ENCODE results near the gene ZNF436.
"Not testable (repeated sequence)": the region's sequence is repeated elsewhere in the genome, so short reads cannot be mapped to it uniquely, and the experiment has no call there.

The ZNF436 gene

GRCh38 chr1:23366598-23366997 is 3.0 kb downstream of the ZNF436 start:
- DNase-seq: no peak

GRCh38 chr1:23366146-23366545 is 3.5 kb downstream of the ZNF436 start:
- DNase-seq: no peak

GRCh38 chr1:23362218-23362713 is 7.4 kb downstream of the ZNF436 start:
- DNase-seq: no peak

GRCh38 chr1:23358310-23358875 is 11.2 kb downstream of the ZNF436 start:
- no peak for DNase-seq

GRCh38 chr1:23357138-23357908 is 12.3 kb downstream of the ZNF436 start:
- no peak for DNase-seq

- no peak for DNase-seq
Observed at GRCh38 chr1:23356471-23357137, 13.0 kb downstream of the ZNF436 start.

- DNase-seq: no peak
Observed at GRCh38 chr1:23354245-23354644, 15.4 kb downstream of the ZNF436 start.

GRCh38 chr1:23352096-23352695 is 17.4 kb downstream of the ZNF436 start:
- no peak for DNase-seq

- no peak for DNase-seq
Observed at GRCh38 chr1:23345920-23346319, 23.7 kb downstream of the ZNF436 start.

GRCh38 chr1:23344987-23345472 is 24.6 kb downstream of the ZNF436 start:
- DNase-seq: no peak

GRCh38 chr1:23344111-23344986 is 25.3 kb downstream of the ZNF436 start, which contains the start of gene HNRNPR:
Gene HNRNPR, minus strand, starts transcription at chr1:23344284. Its CDS starts 3,276 bp downstream, at chr1:23341008.
- DNase-seq: peak; percentile 92

- DNase-seq: no peak
Observed at GRCh38 chr1:23343221-23344110, 26.2 kb downstream of the ZNF436 start.

- DNase-seq: no peak
Observed at GRCh38 chr1:23341931-23342692, 27.5 kb downstream of the ZNF436 start.

GRCh38 chr1:23339632-23340031 is 30.0 kb downstream of the ZNF436 start:
- no peak for DNase-seq

GRCh38 chr1:23337869-23338268 is 31.8 kb downstream of the ZNF436 start:
- DNase-seq: no peak

GRCh38 chr1:23331713-23332112 is 37.9 kb downstream of the ZNF436 start:
- DNase-seq: no peak

- DNase-seq: no peak
Observed at GRCh38 chr1:23330846-23331245, 38.8 kb downstream of the ZNF436 start.

- no peak for DNase-seq
Observed at GRCh38 chr1:23325393-23325792, 44.2 kb downstream of the ZNF436 start.

GRCh38 chr1:23322770-23323169 is 46.9 kb downstream of the ZNF436 start:
- DNase-seq: no peak

GRCh38 chr1:23310280-23310679 is 59.4 kb downstream of the ZNF436 start:
- DNase-seq: not testable (repeated sequence)

Data from NCI-H774 (cell line).